Natural killer cell treated with Interleukin-12 subunit alpha and Interleukin-12 subunit beta and Interleukin-15 and Interleukin-18, amount 100 ng/mL, for 72 hours (primary cell): ENCODE measurements around the gene FAM174C. TPM values are rescaled to one million over a fixed set of nuclear protein-coding genes. Genes with fewer than 3 reads are reported as not detected.
"Not testable (repeated sequence)": the region's sequence is repeated elsewhere in the genome, so short reads cannot be mapped to it uniquely, and the experiment has no call there.

ENCODE experiments used
- ATAC-seq, 2 donors: fragments of 150-1000 bp; cut with Tn5 transposase in 1 of 2; sonication (Bioruptor Pico), chemical (Tn5 transposase) in 1 of 2; 2 replicates each; pipeline ENCODE4 v1.10.0; 2021
- DNase-seq: peaks from one replicate; pipeline ENCODE4 v3.0.0; 2022; ENCODE audit warnings: low spot score
- H3K27ac Mint-ChIP-seq, 2 donors: 1 replicate in 1 of 2; 2 replicates in 1 of 2; pipeline ENCODE4 v1.8.0; 2022; ENCODE audit warnings: mixed read lengths in 2 of 2, mild to moderate bottlenecking in 1 of 2, moderate library complexity in 1 of 2
- H3K27me3 Mint-ChIP-seq, 2 donors: 1 replicate in 1 of 2; 2 replicates in 1 of 2; pipeline ENCODE4 v1.8.0; 2022; ENCODE audit warnings: mixed read lengths in 2 of 2
- H3K36me3 Mint-ChIP-seq: one replicate; pipeline ENCODE4 v1.8.0; 2022; ENCODE audit warnings: mixed read lengths
- H3K4me1 Mint-ChIP-seq, 2 donors: 1 replicate in 1 of 2; 2 replicates in 1 of 2; pipeline ENCODE4 v1.8.0; 2022; ENCODE audit warnings: low read depth in 2 of 2, mixed read lengths in 2 of 2, mild to moderate bottlenecking in 1 of 2
- H3K4me3 Mint-ChIP-seq: one replicate; pipeline ENCODE4 v1.8.0; 2022; ENCODE audit warnings: mixed read lengths
- H3K9me3 Mint-ChIP-seq: 2 replicates; pipeline ENCODE4 v1.8.0; 2022; ENCODE audit warnings: mixed read lengths
- total RNA-seq, 2 donors: library from RNA; stranded (reverse); gene quantifications; one replicate each; pipeline ENCODE4 v1.2.3, GENCODE V29; 2022

The FAM174C gene
- total RNA-seq, 2 donors from 2014 or later: 59.5 to 94.2 TPM

- no peaks in the 10 kb centered on the region for H3K9me3 Mint-ChIP-seq
- H3K4me1 Mint-ChIP-seq: peaks cover 0 to 3% of the 10 kb centered on the region in 2 donors
- ATAC-seq (no peak), DNase-seq (no peak)
- peaks cover 22 to 23% of the 10 kb centered on the region in 2 donors for H3K27me3 Mint-ChIP-seq
- H3K36me3 Mint-ChIP-seq: no peaks in the 10 kb centered on the region
- H3K4me3 Mint-ChIP-seq: no peak overlapping the region
- H3K27ac Mint-ChIP-seq: no peak overlapping the region
Observed at GRCh38 chr19:1318678-1319471, 43.5 kb downstream of the FAM174C start.

DNA sequence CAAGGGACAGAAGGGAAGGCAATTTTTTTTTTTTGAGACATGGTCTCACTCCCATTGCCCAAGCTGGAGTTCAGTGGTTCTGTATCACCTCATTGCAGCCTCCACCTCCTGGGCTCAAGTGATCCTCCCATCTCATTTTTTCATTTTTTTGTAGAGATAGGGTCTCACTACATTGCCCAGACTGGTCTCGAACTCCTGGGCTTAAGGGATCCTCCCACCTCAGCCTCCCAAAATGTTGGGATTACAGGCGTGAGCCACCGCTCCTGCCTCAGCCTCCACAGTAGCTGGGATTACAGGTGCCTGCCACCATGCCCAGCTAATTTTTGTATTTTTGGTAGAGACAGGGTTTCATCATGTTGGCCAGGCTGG, 44.9 kb downstream of the FAM174C start:
- H3K4me1 Mint-ChIP-seq, H3K27ac Mint-ChIP-seq, DNase-seq, H3K4me3 Mint-ChIP-seq, ATAC-seq, H3K36me3 Mint-ChIP-seq, H3K9me3 Mint-ChIP-seq: not testable (repeated sequence)
- H3K27me3 Mint-ChIP-seq: peaks cover 28% of the 10 kb centered on the region in 2 donors

DNA sequence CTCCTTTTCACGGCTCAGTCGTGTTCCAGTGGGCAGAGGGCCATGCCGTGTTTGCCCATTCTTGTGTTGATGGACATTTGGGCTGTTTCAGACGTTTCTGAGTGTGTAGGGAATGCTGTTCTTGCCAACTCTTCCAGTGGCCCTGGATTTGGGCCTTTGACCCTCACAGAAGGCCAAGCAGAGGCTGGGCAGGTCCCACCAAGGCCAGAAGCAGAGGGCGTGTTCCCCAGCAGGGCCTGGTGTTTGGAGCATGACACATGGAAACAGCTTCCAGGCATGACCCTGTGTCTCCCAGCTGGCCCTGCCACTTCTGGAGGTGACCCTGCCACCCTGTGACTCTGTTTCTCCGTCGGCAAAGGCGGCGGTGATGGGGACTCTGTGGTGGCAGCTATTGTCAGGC, 46.2 kb downstream of the FAM174C start:
- no peaks in the 10 kb centered on the region for H3K36me3 Mint-ChIP-seq
- peaks cover 28 to 30% of the 10 kb centered on the region in 2 donors for H3K27me3 Mint-ChIP-seq

GRCh38 chr19:1322198-1322981, 47.1 kb downstream of the FAM174C start:
- ATAC-seq (no peak), DNase-seq (no peak)
- H3K4me1 Mint-ChIP-seq: peaks cover 0 to 3% of the 10 kb centered on the region in 2 donors
- peaks cover 26 to 28% of the 10 kb centered on the region in 2 donors for H3K27me3 Mint-ChIP-seq
- H3K4me3 Mint-ChIP-seq: no peak overlapping the region
- H3K36me3 Mint-ChIP-seq: no peaks in the 10 kb centered on the region
- no peaks in the 10 kb centered on the region for H3K9me3 Mint-ChIP-seq
- H3K27ac Mint-ChIP-seq: no peak overlapping the region

More for the DNA sequence above, 46.2 kb downstream of the FAM174C start:
- Mint-ChIP-seq H3K27ac (no peak overlapping the region), H3K4me1 (peaks cover 0 to 3% of the 10 kb centered on the region in 2 donors), H3K9me3 (no peaks in the 10 kb centered on the region), H3K4me3 (no peak overlapping the region)
- ATAC-seq (no peak), DNase-seq (no peak)

- H3K27ac Mint-ChIP-seq: no peak overlapping the region
- H3K27me3 Mint-ChIP-seq: peaks cover 16 to 19% of the 10 kb centered on the region in 2 donors
- no peaks in the 10 kb centered on the region for H3K36me3 Mint-ChIP-seq
- H3K9me3 Mint-ChIP-seq: no peaks in the 10 kb centered on the region
- no peak for ATAC-seq
- DNase-seq: no peak
- no peak overlapping the region for H3K4me3 Mint-ChIP-seq
- H3K4me1 Mint-ChIP-seq: peaks cover 0 to 3% of the 10 kb centered on the region in 2 donors
Observed at GRCh38 chr19:1324249-1324805, 49.0 kb downstream of the FAM174C start.

DNA sequence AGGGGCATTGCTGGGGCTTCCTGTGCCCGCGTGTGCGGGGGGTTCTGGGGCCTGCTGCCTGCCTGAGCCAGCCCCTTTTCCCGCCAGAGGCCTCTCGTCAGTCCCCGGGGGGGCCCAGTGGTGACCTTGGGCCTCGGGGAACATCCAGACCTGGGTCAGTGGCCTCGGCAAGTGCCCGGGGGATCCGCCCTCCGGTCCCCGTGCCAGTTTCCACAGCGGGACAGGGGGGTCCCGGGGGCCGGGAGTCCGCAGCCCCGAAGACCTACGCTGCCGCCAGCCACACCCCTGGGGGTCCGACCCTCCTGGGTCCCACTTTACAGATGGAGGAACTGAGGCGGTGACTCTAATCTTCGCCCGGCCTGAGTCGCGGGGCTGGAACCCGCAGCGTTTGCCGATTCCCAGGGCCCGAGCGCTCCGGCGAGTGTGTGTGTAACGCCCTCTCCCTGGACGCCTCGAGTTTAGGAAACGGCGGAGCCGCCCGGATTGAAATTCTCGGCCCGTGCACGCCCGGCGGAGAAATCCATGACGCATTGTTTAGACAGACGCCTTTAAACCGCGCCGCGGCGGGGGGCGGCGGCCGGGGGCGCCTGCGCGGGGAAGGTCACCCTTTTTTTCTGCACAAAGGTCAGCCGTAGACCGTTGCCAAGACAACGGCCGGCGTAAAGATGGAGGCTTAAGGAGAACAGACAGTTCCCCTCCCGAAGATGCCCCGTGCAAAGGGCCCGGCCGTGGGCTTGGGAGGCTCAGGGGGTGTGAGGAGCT, 49.7 kb downstream of the FAM174C start:
- Mint-ChIP-seq H3K27ac (no peak overlapping the region), H3K4me1 (peaks cover 0 to 3% of the 10 kb centered on the region in 2 donors), H3K27me3 (peaks cover 16 to 19% of the 10 kb centered on the region in 2 donors), H3K36me3 (no peaks in the 10 kb centered on the region), H3K4me3 (no peak overlapping the region), H3K9me3 (no peaks in the 10 kb centered on the region)
- DNase-seq (no peak), ATAC-seq (peak; percentile 28 to 32)

- ATAC-seq (no peak), DNase-seq (no peak)
- no peak overlapping the region for H3K4me3 Mint-ChIP-seq
- H3K27me3 Mint-ChIP-seq: peaks cover 19% of the 10 kb centered on the region in 2 donors
- peaks cover 0 to 3% of the 10 kb centered on the region in 2 donors for H3K4me1 Mint-ChIP-seq
- no peak overlapping the region for H3K27ac Mint-ChIP-seq
- no peaks in the 10 kb centered on the region for H3K9me3 Mint-ChIP-seq
- H3K36me3 Mint-ChIP-seq: no peaks in the 10 kb centered on the region
Observed at GRCh38 chr19:1325568-1326294, 50.4 kb downstream of the FAM174C start.

DNA sequence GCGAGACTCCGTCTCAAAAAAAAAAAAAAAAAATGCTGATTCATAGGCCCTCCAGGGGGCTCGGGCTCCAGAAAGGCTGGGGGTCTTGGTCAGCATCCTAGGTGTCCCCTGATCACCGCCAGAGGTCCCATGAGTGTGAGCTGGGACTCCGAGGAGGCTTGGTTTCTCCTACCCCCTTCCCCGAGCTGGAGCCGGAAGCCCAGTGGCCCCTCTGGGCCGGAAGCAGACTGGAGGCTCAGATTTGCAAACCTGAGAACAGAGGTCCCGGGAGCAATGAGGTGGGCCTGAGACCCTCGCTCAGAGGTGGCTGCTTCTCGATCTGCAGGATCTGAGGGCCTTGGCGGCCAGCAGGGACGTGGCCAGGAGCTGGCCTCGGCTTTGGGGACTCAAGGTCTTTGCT, 51.8 kb downstream of the FAM174C start:
- Mint-ChIP-seq H3K36me3 (no peaks in the 10 kb centered on the region), H3K27ac (no peak overlapping the region), H3K9me3 (no peaks in the 10 kb centered on the region), H3K27me3 (peaks cover 17 to 18% of the 10 kb centered on the region in 2 donors), H3K4me3 (no peak overlapping the region), H3K4me1 (peaks cover 0 to 3% of the 10 kb centered on the region in 2 donors)
- ATAC-seq (no peak), DNase-seq (no peak)

Other genes with a start within 250 kb of the FAM174C start
- gene CNN2, start 248.9 kb upstream of the FAM174C start, total RNA-seq: 100 to 1,000 TPM; 119 to 141 TPM
- 10 to 100 TPM; 53.7 to 69.9 TPM for gene ABCA7, start 235.4 kb upstream of the FAM174C start, total RNA-seq
- gene ARHGAP45, start 208.4 kb upstream of the FAM174C start, total RNA-seq: 100 to 1,000 TPM; 320 to 338 TPM
- 100 to 1,000 TPM; 168 to 241 TPM for gene POLR2E, start 180.2 kb upstream of the FAM174C start, total RNA-seq
- gene GPX4, start 171.5 kb upstream of the FAM174C start, total RNA-seq: 100 to 1,000 TPM in 1 of 2 donors, 10 to 100 TPM in 1; 86.4 to 174 TPM
- 100 to 1,000 TPM; 204 to 205 TPM for gene SBNO2, start 101.3 kb upstream of the FAM174C start, total RNA-seq
- 10 to 100 TPM; 50.9 to 79.2 TPM for gene STK11, start 69.8 kb upstream of the FAM174C start, total RNA-seq
- under 1 TPM in 1 of 2 donors, not detected in 1; 0.28 TPM for gene CBARP, start 37.5 kb upstream of the FAM174C start, total RNA-seq
- 100 to 1,000 TPM; 163 to 215 TPM for gene ATP5F1D, start 33.8 kb upstream of the FAM174C start, total RNA-seq
- gene MIDN, start 26.9 kb upstream of the FAM174C start, total RNA-seq: 10 to 100 TPM; 85.9 to 88.3 TPM
- 100 to 1,000 TPM; 226 to 251 TPM for gene CIRBP, start 6.2 kb upstream of the FAM174C start, total RNA-seq
- not detected for gene EFNA2, start 10.3 kb downstream of the FAM174C start, total RNA-seq
- gene NDUFS7, start 108.4 kb downstream of the FAM174C start, total RNA-seq: 10 to 100 TPM; 89.1 to 89.5 TPM
- 10 to 100 TPM in 1 of 2 donors, 1 to 10 TPM in 1; 5.2 to 15.6 TPM for gene GAMT, start 126.0 kb downstream of the FAM174C start, total RNA-seq
- 100 to 1,000 TPM; 233 to 282 TPM for gene DAZAP1, start 132.1 kb downstream of the FAM174C start, total RNA-seq
- 1,000 to 10,000 TPM in 1 of 2 donors, 100 to 1,000 TPM in 1; 757 to 1,081 TPM for gene RPS15, start 162.9 kb downstream of the FAM174C start, total RNA-seq
- under 1 TPM; 0.05 to 0.17 TPM for gene APC2, start 174.6 kb downstream of the FAM174C start, total RNA-seq
- 10 to 100 TPM; 45.1 to 58.4 TPM for gene C19orf25, start 203.7 kb downstream of the FAM174C start, total RNA-seq
- 1 to 10 TPM; 1.2 to 2.3 TPM for gene PCSK4, start 214.8 kb downstream of the FAM174C start, total RNA-seq
- gene REEP6, start 215.7 kb downstream of the FAM174C start, total RNA-seq: 1 to 10 TPM; 1.7 to 3.2 TPM
- gene ADAMTSL5, start 237.5 kb downstream of the FAM174C start, total RNA-seq: 1 to 10 TPM; 1.2 to 1.8 TPM
- gene PLK5, start 248.5 kb downstream of the FAM174C start, total RNA-seq: not detected